Measurements from ENCODE around the gene MMAB. TPM values are rescaled to one million over a fixed set of nuclear protein-coding genes. Genes with fewer than 3 reads are reported as not detected.

MMAB gene
- total RNA-seq, 1 experiment from 2014 or later: 24.3 TPM

DNA sequence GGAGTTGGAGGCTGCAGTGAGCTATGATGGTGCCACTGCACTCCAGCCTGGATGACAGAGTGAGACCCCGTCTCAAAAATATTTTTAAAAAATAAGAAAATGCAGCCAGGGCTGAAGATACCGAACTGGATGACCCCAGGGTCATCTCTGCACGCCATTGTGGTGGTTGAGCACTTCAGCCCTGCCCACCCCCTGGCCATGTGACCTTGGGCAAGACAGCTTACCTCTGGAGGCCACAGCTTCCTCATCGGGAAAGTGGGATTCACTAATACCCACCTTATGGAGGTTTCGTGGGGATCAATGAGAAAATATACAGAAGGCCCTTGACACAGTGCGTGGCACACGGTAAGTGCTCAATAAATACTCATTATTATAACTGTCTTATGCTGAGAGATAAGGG is 25.8 kb upstream of the MMAB start:
- WGBS (ENCODE audit: extremely low coverage, insufficient read length, low lambda C conversion rate): no CpG with 5 or more reads among the region's 7 CpGs
- no peaks in the 10 kb centered on the region for H3K9me3 ChIP-seq (ENCODE audit: control insufficient read depth, low read depth, low read length)

More for the DNA sequence above, 25.8 kb upstream of the MMAB start:
- H3K4ac ChIP-seq (ENCODE audit: low read depth, low read length): no peak overlapping the region
- no peak overlapping the region for H2BK5ac ChIP-seq (ENCODE audit: insufficient read length, low read length)
- H3K4me1 ChIP-seq (ENCODE audit: insufficient read depth, low read length): no peaks in the 10 kb centered on the region
- H3K27me3 ChIP-seq (ENCODE audit: insufficient read depth, low read length): no peaks in the 10 kb centered on the region
- DNase-seq: no peak
- TF ChIP-seq, protein P1, sequence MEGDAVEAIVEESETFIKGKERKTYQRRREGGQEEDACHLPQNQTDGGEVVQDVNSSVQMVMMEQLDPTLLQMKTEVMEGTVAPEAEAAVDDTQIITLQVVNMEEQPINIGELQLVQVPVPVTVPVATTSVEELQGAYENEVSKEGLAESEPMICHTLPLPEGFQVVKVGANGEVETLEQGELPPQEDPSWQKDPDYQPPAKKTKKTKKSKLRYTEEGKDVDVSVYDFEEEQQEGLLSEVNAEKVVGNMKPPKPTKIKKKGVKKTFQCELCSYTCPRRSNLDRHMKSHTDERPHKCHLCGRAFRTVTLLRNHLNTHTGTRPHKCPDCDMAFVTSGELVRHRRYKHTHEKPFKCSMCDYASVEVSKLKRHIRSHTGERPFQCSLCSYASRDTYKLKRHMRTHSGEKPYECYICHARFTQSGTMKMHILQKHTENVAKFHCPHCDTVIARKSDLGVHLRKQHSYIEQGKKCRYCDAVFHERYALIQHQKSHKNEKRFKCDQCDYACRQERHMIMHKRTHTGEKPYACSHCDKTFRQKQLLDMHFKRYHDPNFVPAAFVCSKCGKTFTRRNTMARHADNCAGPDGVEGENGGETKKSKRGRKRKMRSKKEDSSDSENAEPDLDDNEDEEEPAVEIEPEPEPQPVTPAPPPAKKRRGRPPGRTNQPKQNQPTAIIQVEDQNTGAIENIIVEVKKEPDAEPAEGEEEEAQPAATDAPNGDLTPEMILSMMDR (conservative IDR thresholded peaks at IDR 0.05): no peak
- no peak overlapping the region for H2BK15ac ChIP-seq (ENCODE audit: low read depth, low read length)
- no peak overlapping the region for H4K5ac ChIP-seq (ENCODE audit: insufficient read length, low read depth, low read length)
- Mint-ChIP-seq H3K4me3 (no peak overlapping the region), H3K27ac (0 out of 7 replicates have a peak overlapping the region, but pooled peaks of 1 of the 3 experiments have one; percentile 48), H3K27me3 (ENCODE audit: low read depth) (no peaks in the 10 kb centered on the region; the same call in none of the 2 replicates), H3K36me3 (ENCODE audit: insufficient read depth in 1 of 3, low read depth in 3 of 3) (peaks cover 2 to 5% (median 2%) of the 10 kb centered on the region in 3 experiments; a peak in 4 of 7 replicates), H3K4me1 (peaks cover 11 to 20% of the 10 kb centered on the region in 2 experiments), H3K9me3 (no peaks in the 10 kb centered on the region; a peak in 1 of 5 replicates)
- H2BK120ac ChIP-seq (ENCODE audit: low read depth, low read length, poor library complexity, severe bottlenecking): no peak overlapping the region
- H3K14ac ChIP-seq (ENCODE audit: insufficient read depth, low read length): no peak overlapping the region
- H4K91ac ChIP-seq (ENCODE audit: insufficient read length, low read depth, low read length): no peak overlapping the region
- no peak overlapping the region for H2BK12ac ChIP-seq (ENCODE audit: insufficient read length, low read depth, low read length)
- no peak overlapping the region for H3K18ac ChIP-seq (ENCODE audit: insufficient read length, low read depth, low read length)
- no peak overlapping the region for H3K27ac ChIP-seq (ENCODE audit: insufficient read length, low read depth, low read length)
- no peak overlapping the region for H3T11ph ChIP-seq (ENCODE audit: low read length)
- H3K56ac ChIP-seq (ENCODE audit: insufficient read length, low read depth, low read length): no peak overlapping the region
- H2AK5ac ChIP-seq (ENCODE audit: insufficient read length, low read length): no peak overlapping the region
- no peak overlapping the region for H3K4me2 ChIP-seq (ENCODE audit: insufficient read depth, insufficient read length, low read length)
- H3K9ac ChIP-seq (ENCODE audit: extremely low read depth, insufficient read length, low read length): no peak overlapping the region
- H3K79me1 ChIP-seq (ENCODE audit: insufficient read depth, low read depth, low read length, poor library complexity, severe bottlenecking): no peaks in the 10 kb centered on the region
- H4K20me1 ChIP-seq (ENCODE audit: control insufficient read depth, insufficient read depth, insufficient read length): no peaks in the 10 kb centered on the region
- H2AFZ ChIP-seq (ENCODE audit: low read length): no peak overlapping the region
- H4K8ac ChIP-seq (replicated peaks; ENCODE audit: insufficient read length, low read depth, low read length): no peak overlapping the region
- H3K79me2 ChIP-seq (ENCODE audit: insufficient read depth, low read length): no peaks in the 10 kb centered on the region
- H3K23me2 ChIP-seq (ENCODE audit: insufficient read length, low read depth, low read length, poor library complexity, severe bottlenecking): no peaks in the 10 kb centered on the region
- H3K23ac ChIP-seq (ENCODE audit: insufficient read length, low read depth, low read length): no peak overlapping the region
- no peak overlapping the region for H2BK20ac ChIP-seq (ENCODE audit: low read depth, low read length, poor library complexity, severe bottlenecking)
